Natural killer cell treated with Interleukin-12 subunit alpha and Interleukin-12 subunit beta and Interleukin-15 and Interleukin-18, amount 100 ng/mL, for 72 hours (primary cell): ENCODE results near the gene OSMR. TPM values are rescaled to one million over a fixed set of nuclear protein-coding genes. Genes with fewer than 3 reads are reported as not detected.

Experiments used
- ATAC-seq, 2 donors: fragments of 150-1000 bp; cut with Tn5 transposase in 1 of 2; sonication (Bioruptor Pico), chemical (Tn5 transposase) in 1 of 2; 2 replicates each; pipeline ENCODE4 v1.10.0; 2021
- DNase-seq: peaks from one replicate; pipeline ENCODE4 v3.0.0; 2022; ENCODE audit warnings: low spot score
- H3K27ac Mint-ChIP-seq, 2 donors: 1 replicate in 1 of 2; 2 replicates in 1 of 2; pipeline ENCODE4 v1.8.0; 2022; ENCODE audit warnings: mixed read lengths in 2 of 2, mild to moderate bottlenecking in 1 of 2, moderate library complexity in 1 of 2
- H3K27me3 Mint-ChIP-seq, 2 donors: 1 replicate in 1 of 2; 2 replicates in 1 of 2; pipeline ENCODE4 v1.8.0; 2022; ENCODE audit warnings: mixed read lengths in 2 of 2
- H3K36me3 Mint-ChIP-seq: one replicate; pipeline ENCODE4 v1.8.0; 2022; ENCODE audit warnings: mixed read lengths
- H3K4me1 Mint-ChIP-seq, 2 donors: 1 replicate in 1 of 2; 2 replicates in 1 of 2; pipeline ENCODE4 v1.8.0; 2022; ENCODE audit warnings: low read depth in 2 of 2, mixed read lengths in 2 of 2, mild to moderate bottlenecking in 1 of 2
- H3K4me3 Mint-ChIP-seq: one replicate; pipeline ENCODE4 v1.8.0; 2022; ENCODE audit warnings: mixed read lengths
- H3K9me3 Mint-ChIP-seq: 2 replicates; pipeline ENCODE4 v1.8.0; 2022; ENCODE audit warnings: mixed read lengths
- total RNA-seq, 2 donors: library from RNA; stranded (reverse); gene quantifications; one replicate each; pipeline ENCODE4 v1.2.3, GENCODE V29; 2022

OSMR gene
- under 1 TPM; 0.17 to 0.36 TPM for total RNA-seq

- H3K4me1 Mint-ChIP-seq = peaks cover 5 to 6% of the 10 kb centered on the region in 2 donors
These were observed at the start of gene OSMR for GRCh38 chr5:38845526-38846378. TSS of gene OSMR (plus strand) at chr5:38846012. CDS start at chr5:38869045, 23,033 bp downstream.

GRCh38 chr5:38796742-38797108 lies 49.1 kb upstream of the OSMR start:
- no peak overlapping the region for H3K4me3 Mint-ChIP-seq
- DNase-seq (no peak), ATAC-seq (no peak)
- no peak overlapping the region for H3K27ac Mint-ChIP-seq
- no peaks in the 10 kb centered on the region for H3K4me1 Mint-ChIP-seq
- no peaks in the 10 kb centered on the region for H3K36me3 Mint-ChIP-seq
- H3K9me3 Mint-ChIP-seq = no peaks in the 10 kb centered on the region
- H3K27me3 Mint-ChIP-seq = peaks cover 17 to 35% of the 10 kb centered on the region in 2 donors

More at GRCh38 chr5:38845526-38846378, at the start of gene OSMR:
- Mint-ChIP-seq H3K36me3 (no peaks in the 10 kb centered on the region), H3K4me3 (peak within 1 kb of the TSS; percentile 73), H3K27ac (no peak within 1 kb of the TSS), H3K9me3 (no peaks in the 10 kb centered on the region), H3K27me3 (peaks cover 49 to 59% of the 10 kb centered on the region in 2 donors)
- DNase-seq (no peak), ATAC-seq (peak; percentile 74 to 82)

- no peaks in the 10 kb centered on the region for H3K36me3 Mint-ChIP-seq
- ATAC-seq (no peak), DNase-seq (no peak)
- no peaks in the 10 kb centered on the region for H3K4me1 Mint-ChIP-seq
- H3K27ac Mint-ChIP-seq = no peak overlapping the region
- H3K27me3 Mint-ChIP-seq = peaks cover 20 to 45% of the 10 kb centered on the region in 2 donors
- no peak overlapping the region for H3K4me3 Mint-ChIP-seq
- H3K9me3 Mint-ChIP-seq = no peaks in the 10 kb centered on the region
These were observed 48.0 kb upstream of the OSMR start for GRCh38 chr5:38797838-38798237.

- H3K27ac Mint-ChIP-seq = no peak overlapping the region
- H3K4me1 Mint-ChIP-seq = no peaks in the 10 kb centered on the region
- H3K9me3 Mint-ChIP-seq = no peaks in the 10 kb centered on the region
- H3K4me3 Mint-ChIP-seq = no peak overlapping the region
- no peak for ATAC-seq
- H3K36me3 Mint-ChIP-seq = no peaks in the 10 kb centered on the region
- no peak for DNase-seq
- H3K27me3 Mint-ChIP-seq = peaks cover 12 to 33% of the 10 kb centered on the region in 2 donors
These were observed 46.0 kb upstream of the OSMR start for GRCh38 chr5:38799556-38800377.

GRCh38 chr5:38800515-38800914 lies 45.3 kb upstream of the OSMR start:
- no peak overlapping the region for H3K4me3 Mint-ChIP-seq
- peaks cover 13 to 28% of the 10 kb centered on the region in 2 donors for H3K27me3 Mint-ChIP-seq
- no peak for ATAC-seq

GRCh38 chr5:38802125-38802524 lies 43.7 kb upstream of the OSMR start:
- Mint-ChIP-seq H3K9me3 (no peaks in the 10 kb centered on the region), H3K27ac (no peak overlapping the region), H3K27me3 (peaks cover 17 to 37% of the 10 kb centered on the region in 2 donors), H3K4me3 (no peak overlapping the region), H3K36me3 (no peaks in the 10 kb centered on the region), H3K4me1 (no peaks in the 10 kb centered on the region)
- DNase-seq = no peak
- ATAC-seq = no peak

More at GRCh38 chr5:38800515-38800914, 45.3 kb upstream of the OSMR start:
- Mint-ChIP-seq H3K4me1 (no peaks in the 10 kb centered on the region), H3K36me3 (no peaks in the 10 kb centered on the region), H3K9me3 (no peaks in the 10 kb centered on the region), H3K27ac (no peak overlapping the region)
- no peak for DNase-seq

GRCh38 chr5:38803246-38803645 lies 42.6 kb upstream of the OSMR start:
- H3K27ac Mint-ChIP-seq = no peak overlapping the region
- ATAC-seq (no peak), DNase-seq (no peak)
- H3K4me3 Mint-ChIP-seq = no peak overlapping the region
- H3K36me3 Mint-ChIP-seq = no peaks in the 10 kb centered on the region
- H3K4me1 Mint-ChIP-seq = no peaks in the 10 kb centered on the region
- no peaks in the 10 kb centered on the region for H3K9me3 Mint-ChIP-seq
- H3K27me3 Mint-ChIP-seq = peaks cover 22 to 47% of the 10 kb centered on the region in 2 donors

- Mint-ChIP-seq H3K27ac (no peak overlapping the region), H3K36me3 (no peaks in the 10 kb centered on the region), H3K9me3 (no peaks in the 10 kb centered on the region), H3K4me3 (no peak overlapping the region), H3K27me3 (peaks cover 31 to 51% of the 10 kb centered on the region in 2 donors), H3K4me1 (no peaks in the 10 kb centered on the region)
- DNase-seq = no peak
- ATAC-seq = peak in 1 of 2 donors; percentile 43
These were observed 39.0 kb upstream of the OSMR start for GRCh38 chr5:38806775-38807258.

GRCh38 chr5:38807570-38808483 lies 38.0 kb upstream of the OSMR start:
- no peak overlapping the region for H3K4me3 Mint-ChIP-seq
- ATAC-seq = no peak
- H3K27ac Mint-ChIP-seq = no peak overlapping the region
- H3K27me3 Mint-ChIP-seq = peaks cover 31 to 52% of the 10 kb centered on the region in 2 donors
- DNase-seq = no peak
- no peaks in the 10 kb centered on the region for H3K36me3 Mint-ChIP-seq
- no peaks in the 10 kb centered on the region for H3K9me3 Mint-ChIP-seq
- no peaks in the 10 kb centered on the region for H3K4me1 Mint-ChIP-seq

- peak in 1 of 2 donors; percentile 41 for ATAC-seq
- Mint-ChIP-seq H3K4me3 (no peak overlapping the region), H3K27ac (no peak overlapping the region)
These were observed 37.0 kb upstream of the OSMR start for GRCh38 chr5:38808666-38809343.

GRCh38 chr5:38809388-38810359 lies 36.1 kb upstream of the OSMR start:
- peak in 1 of 2 donors; percentile 53 for ATAC-seq
- no peaks in the 10 kb centered on the region for H3K36me3 Mint-ChIP-seq
- no peak overlapping the region for H3K4me3 Mint-ChIP-seq
- no peak for DNase-seq
- no peaks in the 10 kb centered on the region for H3K4me1 Mint-ChIP-seq
- peaks cover 40 to 59% of the 10 kb centered on the region in 2 donors for H3K27me3 Mint-ChIP-seq
- no peaks in the 10 kb centered on the region for H3K9me3 Mint-ChIP-seq
- H3K27ac Mint-ChIP-seq = no peak overlapping the region

More at GRCh38 chr5:38808666-38809343, 37.0 kb upstream of the OSMR start:
- H3K36me3 Mint-ChIP-seq = no peaks in the 10 kb centered on the region
- H3K4me1 Mint-ChIP-seq = no peaks in the 10 kb centered on the region
- H3K9me3 Mint-ChIP-seq = no peaks in the 10 kb centered on the region
- DNase-seq = no peak
- H3K27me3 Mint-ChIP-seq = peaks cover 34 to 54% of the 10 kb centered on the region in 2 donors

GRCh38 chr5:38814879-38815278 lies 30.9 kb upstream of the OSMR start:
- no peaks in the 10 kb centered on the region for H3K9me3 Mint-ChIP-seq
- peaks cover 30 to 54% of the 10 kb centered on the region in 2 donors for H3K27me3 Mint-ChIP-seq
- ATAC-seq (no peak), DNase-seq (no peak)
- no peaks in the 10 kb centered on the region for H3K4me1 Mint-ChIP-seq
- H3K27ac Mint-ChIP-seq = no peak overlapping the region
- H3K4me3 Mint-ChIP-seq = no peak overlapping the region
- no peaks in the 10 kb centered on the region for H3K36me3 Mint-ChIP-seq
